HepG2 (cell line): ENCODE measurements around the gene PPIP5K2. TPM values are rescaled to one million over a fixed set of nuclear protein-coding genes. Genes with fewer than 3 reads are reported as not detected.

ENCODE experiments used
- ATAC-seq: fragments of 200-7000 bp; cut with Tn5 transposase; 3 replicates; pipeline ENCODE4 v1.9.1; 2020; ENCODE audit warnings: mild to moderate bottlenecking, moderate library complexity
- BruUV-seq: library from RNA; stranded (reverse); fragments of 400-500 nt; replicated peaks from 2 replicates; lab custom pipeline; 2021; lab: Mats Ljungman, UMichigan
- CTCF ChIA-PET: fragments of 300-600 bp; formaldehyde crosslinking; extraction: SDS; loops from one replicate; lab custom pipeline; 2021; ENCODE audit warnings: low total read pairs, inconsistent platforms, low intra/inter-chr PET ratio; lab: Yijun Ruan, JAX
- POLR2A ChIA-PET: fragments of 350-600 bp; sonication (Branson Sonifier 250); formaldehyde crosslinking; loops from one replicate; lab custom pipeline; 2020; ENCODE audit warnings: antibody characterized with exemption, inconsistent platforms; lab: Yijun Ruan, JAX
- DNase-seq: peaks from one replicate; pipeline ENCODE4 v3.0.0-alpha.2; 2015; ENCODE audit warnings: low spot score
- FAIRE-seq: peaks from 3 replicates; lab custom pipeline; 2011; peaks lifted over from hg19 to GRCh38; lab: Jason Lieb, UNC
- H2AFZ ChIP-seq: one replicate; pipeline ENCODE4 v1.6.1; 2011; ENCODE audit warnings: low read length, inconsistent platforms
- H3K27ac ChIP-seq: fragments of 300-600 bp; 3 replicates; pipeline ENCODE4 v1.8.0; 2011; ENCODE audit warnings: mixed run types, mild to moderate bottlenecking, mixed read lengths, low read length, inconsistent platforms; ENCODE audit not compliant: insufficient read depth; ENCODE audit errors: extremely low read length
- H3K27me3 ChIP-seq, 2 experiments: fragments of 200-600 bp in 1 of 2; 2 replicates in 1 of 2; 3 replicates in 1 of 2; pipeline versions ENCODE4 v1.6.0 to v1.8.0; 2011; ENCODE audit warnings: low read length in 2 of 2, mild to moderate bottlenecking in 2 of 2, moderate library complexity in 2 of 2, inconsistent platforms in 1 of 2; ENCODE audit not compliant: insufficient read depth in 2 of 2, control insufficient read depth in 1 of 2
- H3K36me3 ChIP-seq, 2 experiments: fragments of 200-600 bp in 1 of 2; replicated peaks in 1 of 2; 2 replicates in 1 of 2; 3 replicates in 1 of 2; pipeline versions ENCODE4 v1.5.1 to v1.8.0; 2011; ENCODE audit warnings: low read length in 2 of 2, inconsistent platforms in 1 of 2; ENCODE audit not compliant: insufficient read depth in 2 of 2, control insufficient read depth in 1 of 2
- H3K4me1 ChIP-seq: 2 replicates; pipeline ENCODE4 v1.5.1; 2012; ENCODE audit warnings: low read length, inconsistent platforms; ENCODE audit not compliant: insufficient read depth
- H3K4me2 ChIP-seq: 2 replicates; pipeline ENCODE4 v1.6.0; 2011; ENCODE audit warnings: low read depth, low read length, inconsistent platforms
- H3K4me3 ChIP-seq, 3 experiments: fragments of 200-600 bp in 1 of 3; sonication (generic), shearing (Covaris generic) in 1 of 3; replicated peaks in 1 of 3; 2 replicates each; pipeline ENCODE4 v1.5.1; 2011 to 2016; ENCODE audit warnings: low read length in 3 of 3, inconsistent platforms in 2 of 3, low read depth in 2 of 3, mild to moderate bottlenecking in 2 of 3, control low read depth in 1 of 3, mixed read lengths in 1 of 3; ENCODE audit not compliant: insufficient read depth in 1 of 3
- H3K79me2 ChIP-seq: one replicate; pipeline ENCODE4 v1.6.1; 2011; ENCODE audit warnings: low read length, inconsistent platforms; ENCODE audit not compliant: insufficient read depth
- H3K9ac ChIP-seq: 2 replicates; pipeline ENCODE4 v1.6.0; 2011; ENCODE audit warnings: mild to moderate bottlenecking, low read depth, low read length, inconsistent platforms; ENCODE audit not compliant: insufficient read depth
- H3K9me3 ChIP-seq: 2 replicates; pipeline ENCODE4 v1.5.1; 2012; ENCODE audit warnings: mild to moderate bottlenecking, low read length
- H4K20me1 ChIP-seq: 2 replicates; pipeline ENCODE4 v1.6.0; 2011; ENCODE audit warnings: inconsistent platforms, mild to moderate bottlenecking, low read length, moderate library complexity; ENCODE audit not compliant: insufficient read depth
- ARNT ChIP-seq: fragments of 450-650 bp; IDR thresholded peaks from 2 replicates; pipeline ENCODE4 v1.6.1; 2017
- ATAD3A ChIP-seq: sonication (generic); formaldehyde crosslinking; IDR thresholded peaks from 2 replicates; pipeline ENCODE4 v1.4.0; 2020; ENCODE audit warnings: missing genetic modification reagents
- HNRNPLL ChIP-seq: fragments of 200-400 bp; formaldehyde crosslinking; IDR thresholded peaks from 2 replicates; pipeline ENCODE4 v1.6.1; 2017; ENCODE audit warnings: mild to moderate bottlenecking, low read depth, low read length; ENCODE audit not compliant: poor library complexity, severe bottlenecking
- KLF15 ChIP-seq: sonication (generic); formaldehyde crosslinking; IDR thresholded peaks from 2 replicates; pipeline ENCODE4 v1.8.1; 2023; ENCODE audit warnings: borderline replicate concordance, mild to moderate bottlenecking, inconsistent platforms, missing genetic modification reagents, mixed read lengths
- NFE2L2 ChIP-seq: fragments of 150-350 bp; IDR thresholded peaks from 2 replicates; pipeline ENCODE4 v1.6.1; 2014; ENCODE audit warnings: low read length
- PHB2 ChIP-seq: fragments of 450-650 bp; IDR thresholded peaks from 2 replicates; pipeline ENCODE4 v1.6.1; 2018; ENCODE audit not compliant: partially characterized antibody
- RNF2 ChIP-seq: fragments of 450-650 bp; conservative IDR thresholded peaks from 2 replicates; pipeline ENCODE4 v1.6.1; 2016; ENCODE audit warnings: low read depth
- SKI ChIP-seq: fragments of 450-650 bp; IDR thresholded peaks from one replicate; pipeline ENCODE4 v1.6.1; 2018; ENCODE audit warnings: mild to moderate bottlenecking; ENCODE audit not compliant: partially characterized antibody
- SRSF1 ChIP-seq: fragments of 200-400 bp; formaldehyde crosslinking; optimal IDR thresholded peaks from 2 replicates; pipeline ENCODE3; 2017; ENCODE audit warnings: mild to moderate bottlenecking, low read depth, low read length, moderate library complexity
- ZC3H13 ChIP-seq: sonication (generic); formaldehyde crosslinking; IDR thresholded peaks from 2 replicates; pipeline ENCODE4 v1.8.1; 2023; ENCODE audit warnings: mild to moderate bottlenecking, missing genetic modification reagents, moderate library complexity
- ZNF263 ChIP-seq: sonication (generic); formaldehyde crosslinking; IDR thresholded peaks from 2 replicates; pipeline ENCODE4 v1.4.0; 2020; ENCODE audit warnings: missing genetic modification reagents
- ZNF614 ChIP-seq: IDR thresholded peaks from 2 replicates; pipeline ENCODE4 v1.6.1; 2018; ENCODE audit warnings: missing biosample characterization, missing genetic modification reagents, inconsistent platforms, borderline replicate concordance
- ZNF737 ChIP-seq: sonication (generic); formaldehyde crosslinking; IDR thresholded peaks from 2 replicates; pipeline ENCODE4 v1.5.0; 2020; ENCODE audit warnings: missing genetic modification reagents, mild to moderate bottlenecking, borderline replicate concordance
- ZNF772 ChIP-seq: sonication (generic); formaldehyde crosslinking; IDR thresholded peaks from 2 replicates; pipeline ENCODE4 v1.5.0; 2020; ENCODE audit warnings: mild to moderate bottlenecking, missing genetic modification reagents
- ZNF879 ChIP-seq: sonication (generic); formaldehyde crosslinking; IDR thresholded peaks from 2 replicates; pipeline ENCODE4 v1.8.1; 2023; ENCODE audit warnings: missing genetic modification reagents
- ZSCAN29 ChIP-seq: sonication (generic); formaldehyde crosslinking; conservative IDR thresholded peaks from 2 replicates; pipeline ENCODE4 v1.4.0; 2020; ENCODE audit warnings: mild to moderate bottlenecking, missing genetic modification reagents
- WGBS: methylation state at CpG from one replicate; pipeline ENCODE4 v1.1.6; 2017; ENCODE audit warnings: low lambda C conversion rate; 5-methylcytosine and 5-hydroxymethylcytosine counted together
- in situ Hi-C: cut with HindIII; loops from 2 replicates; pipeline ENCODE4 v1.10.0; 2017; ENCODE audit warnings: low pct_unique_long_range_greater_than_20kb; ENCODE audit not compliant: extremely low pct_ligation_motif_present
- intact Hi-C: fragments of 100-400 bp; cut with micrococcal nuclease; formaldehyde crosslinking; loops from one replicate; pipeline ENCODE4 v1.10.0; 2022; ENCODE audit not compliant: unreplicated experiment
- polyA plus RNA-seq, 8 experiments: library from polyadenylated mRNA; depleted of rRNA in 3 of 8; stranded (reverse) in 7 of 8; unstranded in 1 of 8; fragments of >200 nt; fragmentation: Illumina TruSeq in 4 of 8; extraction: Trizol in 4 of 8; gene quantifications; 2 replicates each; pipeline versions ENCODE4 v1.2.1 to v1.2.3, GENCODE V29; 2011 to 2016; ENCODE audit warnings: low read depth in 4 of 8, missing spikeins in 1 of 8, mixed read lengths in 1 of 8; ENCODE audit not compliant: insufficient read depth in 1 of 8
- total RNA-seq, 5 experiments: library from RNA; depleted of rRNA; stranded (reverse); fragments of >200 nt; fragmentation: Illumina TruSeq; extraction: Trizol; gene quantifications; 2 replicates each; pipeline ENCODE4 v1.2.3, GENCODE V29; 2016; ENCODE audit warnings: low read depth in 1 of 5
- TF ChIP-seq, protein P1 (sequence below): sonication (generic); formaldehyde crosslinking; IDR thresholded peaks from 2 replicates; pipeline ENCODE4 v1.4.0; 2020; ENCODE audit warnings: missing genetic modification reagents, mild to moderate bottlenecking, borderline replicate concordance
- TF ChIP-seq, protein P2 (sequence below): sonication (generic); formaldehyde crosslinking; IDR thresholded peaks from 2 replicates; pipeline ENCODE4 v1.4.0; 2020; ENCODE audit warnings: low read depth, mild to moderate bottlenecking, missing genetic modification reagents
- TF ChIP-seq, protein P3 (sequence below): sonication (generic); formaldehyde crosslinking; IDR thresholded peaks from 2 replicates; pipeline ENCODE4 v1.4.0; 2020; ENCODE audit warnings: missing genetic modification reagents, mild to moderate bottlenecking, borderline replicate concordance

Gene PPIP5K2
- total and polyA plus RNA-seq, 2 of the 13 experiments (the other 11 are each of a cell fraction or from before 2014, with no cell fraction given): 19.7 to 45.6 TPM

- TF ChIP-seq, protein P1, sequence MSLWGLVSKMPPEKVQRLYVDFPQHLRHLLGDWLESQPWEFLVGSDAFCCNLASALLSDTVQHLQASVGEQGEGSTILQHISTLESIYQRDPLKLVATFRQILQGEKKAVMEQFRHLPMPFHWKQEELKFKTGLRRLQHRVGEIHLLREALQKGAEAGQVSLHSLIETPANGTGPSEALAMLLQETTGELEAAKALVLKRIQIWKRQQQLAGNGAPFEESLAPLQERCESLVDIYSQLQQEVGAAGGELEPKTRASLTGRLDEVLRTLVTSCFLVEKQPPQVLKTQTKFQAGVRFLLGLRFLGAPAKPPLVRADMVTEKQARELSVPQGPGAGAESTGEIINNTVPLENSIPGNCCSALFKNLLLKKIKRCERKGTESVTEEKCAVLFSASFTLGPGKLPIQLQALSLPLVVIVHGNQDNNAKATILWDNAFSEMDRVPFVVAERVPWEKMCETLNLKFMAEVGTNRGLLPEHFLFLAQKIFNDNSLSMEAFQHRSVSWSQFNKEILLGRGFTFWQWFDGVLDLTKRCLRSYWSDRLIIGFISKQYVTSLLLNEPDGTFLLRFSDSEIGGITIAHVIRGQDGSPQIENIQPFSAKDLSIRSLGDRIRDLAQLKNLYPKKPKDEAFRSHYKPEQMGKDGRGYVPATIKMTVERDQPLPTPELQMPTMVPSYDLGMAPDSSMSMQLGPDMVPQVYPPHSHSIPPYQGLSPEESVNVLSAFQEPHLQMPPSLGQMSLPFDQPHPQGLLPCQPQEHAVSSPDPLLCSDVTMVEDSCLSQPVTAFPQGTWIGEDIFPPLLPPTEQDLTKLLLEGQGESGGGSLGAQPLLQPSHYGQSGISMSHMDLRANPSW (CRISPR knock-in tag): no peak
Measured at GRCh38 chr5:103245761-103246160, 125.7 kb downstream of the PPIP5K2 start (continued).

- Histone ChIP-seq H3K27ac (no peak overlapping the region), H4K20me1 (no peaks in the 10 kb centered on the region), H3K79me2 (no peaks in the 10 kb centered on the region), H3K27me3 (no peaks in the 10 kb centered on the region), H3K36me3 (no peaks in the 10 kb centered on the region), H3K4me2 (no peak overlapping the region), H2AFZ (no peak overlapping the region), H3K9me3 (no peaks in the 10 kb centered on the region), H3K9ac (no peak overlapping the region), H3K4me1 (no peaks in the 10 kb centered on the region), H3K4me3 (no peak overlapping the region)
- no TSS peak for BruUV-seq
- ChIA-PET POLR2A (no interaction called here), CTCF (no interaction called here)
- 96% methylated on average over 1 of the region's 1 CpG for WGBS
- intact Hi-C loops (no loop called here), in situ Hi-C loops (no loop called here)
- ATAC-seq: no peak
- TF ChIP-seq ZNF614: no peak
- TF ChIP-seq ZC3H13: no peak
- no peak for TF ChIP-seq ZNF263 (CRISPR knock-in tag)
- no peak for TF ChIP-seq ZNF772 (CRISPR knock-in tag)
- TF ChIP-seq, protein P2, sequence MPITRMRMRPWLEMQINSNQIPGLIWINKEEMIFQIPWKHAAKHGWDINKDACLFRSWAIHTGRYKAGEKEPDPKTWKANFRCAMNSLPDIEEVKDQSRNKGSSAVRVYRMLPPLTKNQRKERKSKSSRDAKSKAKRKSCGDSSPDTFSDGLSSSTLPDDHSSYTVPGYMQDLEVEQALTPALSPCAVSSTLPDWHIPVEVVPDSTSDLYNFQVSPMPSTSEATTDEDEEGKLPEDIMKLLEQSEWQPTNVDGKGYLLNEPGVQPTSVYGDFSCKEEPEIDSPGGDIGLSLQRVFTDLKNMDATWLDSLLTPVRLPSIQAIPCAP: no peak
- TF ChIP-seq ATAD3A (CRISPR knock-in tag): no peak
- TF ChIP-seq, protein P3, sequence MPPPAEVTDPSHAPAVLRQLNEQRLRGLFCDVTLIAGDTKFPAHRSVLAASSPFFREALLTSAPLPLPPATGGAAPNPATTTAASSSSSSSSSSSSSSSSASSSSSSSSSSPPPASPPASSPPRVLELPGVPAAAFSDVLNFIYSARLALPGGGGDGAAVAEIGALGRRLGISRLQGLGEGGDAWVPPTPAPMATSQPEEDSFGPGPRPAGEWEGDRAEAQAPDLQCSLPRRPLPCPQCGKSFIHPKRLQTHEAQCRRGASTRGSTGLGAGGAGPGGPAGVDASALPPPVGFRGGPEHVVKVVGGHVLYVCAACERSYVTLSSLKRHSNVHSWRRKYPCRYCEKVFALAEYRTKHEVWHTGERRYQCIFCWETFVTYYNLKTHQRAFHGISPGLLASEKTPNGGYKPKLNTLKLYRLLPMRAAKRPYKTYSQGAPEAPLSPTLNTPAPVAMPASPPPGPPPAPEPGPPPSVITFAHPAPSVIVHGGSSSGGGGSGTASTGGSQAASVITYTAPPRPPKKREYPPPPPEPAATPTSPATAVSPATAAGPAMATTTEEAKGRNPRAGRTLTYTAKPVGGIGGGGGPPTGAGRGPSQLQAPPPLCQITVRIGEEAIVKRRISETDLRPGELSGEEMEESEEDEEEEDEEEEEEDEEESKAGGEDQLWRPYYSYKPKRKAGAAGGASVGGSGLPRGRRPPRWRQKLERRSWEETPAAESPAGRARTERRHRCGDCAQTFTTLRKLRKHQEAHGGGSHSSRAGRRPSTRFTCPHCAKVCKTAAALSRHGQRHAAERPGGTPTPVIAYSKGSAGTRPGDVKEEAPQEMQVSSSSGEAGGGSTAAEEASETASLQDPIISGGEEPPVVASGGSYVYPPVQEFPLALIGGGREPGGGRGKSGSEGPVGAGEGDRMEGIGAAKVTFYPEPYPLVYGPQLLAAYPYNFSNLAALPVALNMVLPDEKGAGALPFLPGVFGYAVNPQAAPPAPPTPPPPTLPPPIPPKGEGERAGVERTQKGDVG: no peak
- no peak for TF ChIP-seq HNRNPLL
- TF ChIP-seq ZNF737 (CRISPR knock-in tag): no peak
- no peak for TF ChIP-seq ARNT
- no peak for TF ChIP-seq SKI
- no peak for TF ChIP-seq RNF2
- no peak for TF ChIP-seq NFE2L2
- no peak for TF ChIP-seq SRSF1
- TF ChIP-seq ZSCAN29 (CRISPR knock-in tag): no peak
- TF ChIP-seq ZNF879 (CRISPR knock-in tag): no peak
- no peak for TF ChIP-seq PHB2
- TF ChIP-seq KLF15 (CRISPR knock-in tag): no peak
- no peak for DNase-seq
- FAIRE-seq: no peak
Measured at GRCh38 chr5:103247118-103247517, 127.0 kb downstream of the PPIP5K2 start.
